Mucosa of descending colon (tissue), 3 donors: ENCODE measurements around the gene TTC7B. TPM values are rescaled to one million over a fixed set of nuclear protein-coding genes. Genes with fewer than 3 reads are reported as not detected.

Source experiments
- ATAC-seq: fragments of 200-7000 bp; cut with Tn5 transposase; one replicate; pipeline ENCODE4 v1.9.1; 2020; ENCODE audit warnings: mild to moderate bottlenecking, moderate library complexity
- DNase-seq, 3 donors: peaks; one replicate each; pipeline ENCODE4 v3.0.0-alpha.2; 2020
- H3K36me3 ChIP-seq: fragments of 200-600 bp; one replicate; pipeline ENCODE4 v1.8.0; 2021; ENCODE audit warnings: low read depth, mild to moderate bottlenecking
- H3K4me1 ChIP-seq: fragments of 200-600 bp; one replicate; pipeline ENCODE4 v1.8.0; 2021; ENCODE audit warnings: low read depth, mild to moderate bottlenecking
- H3K4me3 ChIP-seq: fragments of 200-600 bp; one replicate; pipeline ENCODE4 v1.8.0; 2021; ENCODE audit warnings: mild to moderate bottlenecking
- H3K9me3 ChIP-seq: fragments of 200-600 bp; one replicate; pipeline ENCODE4 v1.8.0; 2021; ENCODE audit warnings: mild to moderate bottlenecking
- intact Hi-C, 2 donors: fragments of 100-400 bp; cut with DNase I in 1 of 2; cut with micrococcal nuclease in 1 of 2; formaldehyde crosslinking; loops; one replicate each; pipeline versions ENCODE4 v1.11.0 to v1.11.1; 2022; cut with DNase I, micrococcal nuclease
- total RNA-seq, 3 donors: library from RNA; stranded (reverse); fragmentation: NEBNext Ultra II Directional in 2 of 3; extraction: Animal tissue kit (Norgen Biotek cat#: 25700) in 2 of 3; gene quantifications; one replicate each; pipeline versions ENCODE4 v1.2.1 to v1.2.4, GENCODE V29; 2021 to 2023
- TF ChIP-seq, protein P1 (sequence below): fragments of 200-600 bp; IDR thresholded peaks from one replicate; pipeline ENCODE4 v1.8.0; 2022; ENCODE audit warnings: antibody characterized with exemption, mild to moderate bottlenecking
- donor health status: DM: no; HTN: no; CAD: no; lungs with moderate emphysema.
- donor health status: DM: no; HTN: no; CAD: no.
- donor health status: DM: no; HTN: yes; CAD: no.

The TTC7B gene
- total RNA-seq, 3 donors from 2014 or later, result 6.0 to 72.8 (median 10.0) TPM

DNA sequence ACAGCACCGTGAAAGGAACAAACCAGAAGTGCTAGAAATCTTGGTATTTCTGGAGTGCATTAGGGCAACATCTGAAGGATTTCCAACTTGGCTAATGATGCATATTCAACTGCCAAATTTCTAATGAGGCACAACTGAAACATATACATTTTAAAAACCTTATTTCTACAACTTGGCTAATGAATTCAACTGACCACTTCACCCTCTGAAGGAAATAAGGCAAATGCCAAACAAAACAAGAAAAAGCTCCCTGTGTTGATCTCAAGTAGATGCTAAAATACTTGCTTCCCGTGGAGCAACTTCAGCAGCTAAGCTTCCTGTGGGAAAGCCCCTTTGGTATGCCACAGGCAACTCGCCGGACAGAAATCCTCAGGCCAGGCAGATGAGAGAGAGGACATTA lies 167.1 kb downstream of the TTC7B start:
- Histone ChIP-seq H3K4me3 (no peak overlapping the region), H3K4me1 (no peaks in the 10 kb centered on the region), H3K36me3 (no peaks in the 10 kb centered on the region), H3K9me3 (no peaks in the 10 kb centered on the region)
- intact Hi-C loops, result no loop called here
- TF ChIP-seq, protein P1, sequence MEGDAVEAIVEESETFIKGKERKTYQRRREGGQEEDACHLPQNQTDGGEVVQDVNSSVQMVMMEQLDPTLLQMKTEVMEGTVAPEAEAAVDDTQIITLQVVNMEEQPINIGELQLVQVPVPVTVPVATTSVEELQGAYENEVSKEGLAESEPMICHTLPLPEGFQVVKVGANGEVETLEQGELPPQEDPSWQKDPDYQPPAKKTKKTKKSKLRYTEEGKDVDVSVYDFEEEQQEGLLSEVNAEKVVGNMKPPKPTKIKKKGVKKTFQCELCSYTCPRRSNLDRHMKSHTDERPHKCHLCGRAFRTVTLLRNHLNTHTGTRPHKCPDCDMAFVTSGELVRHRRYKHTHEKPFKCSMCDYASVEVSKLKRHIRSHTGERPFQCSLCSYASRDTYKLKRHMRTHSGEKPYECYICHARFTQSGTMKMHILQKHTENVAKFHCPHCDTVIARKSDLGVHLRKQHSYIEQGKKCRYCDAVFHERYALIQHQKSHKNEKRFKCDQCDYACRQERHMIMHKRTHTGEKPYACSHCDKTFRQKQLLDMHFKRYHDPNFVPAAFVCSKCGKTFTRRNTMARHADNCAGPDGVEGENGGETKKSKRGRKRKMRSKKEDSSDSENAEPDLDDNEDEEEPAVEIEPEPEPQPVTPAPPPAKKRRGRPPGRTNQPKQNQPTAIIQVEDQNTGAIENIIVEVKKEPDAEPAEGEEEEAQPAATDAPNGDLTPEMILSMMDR, result no peak
- ATAC-seq (no peak), DNase-seq (no peak)

DNA sequence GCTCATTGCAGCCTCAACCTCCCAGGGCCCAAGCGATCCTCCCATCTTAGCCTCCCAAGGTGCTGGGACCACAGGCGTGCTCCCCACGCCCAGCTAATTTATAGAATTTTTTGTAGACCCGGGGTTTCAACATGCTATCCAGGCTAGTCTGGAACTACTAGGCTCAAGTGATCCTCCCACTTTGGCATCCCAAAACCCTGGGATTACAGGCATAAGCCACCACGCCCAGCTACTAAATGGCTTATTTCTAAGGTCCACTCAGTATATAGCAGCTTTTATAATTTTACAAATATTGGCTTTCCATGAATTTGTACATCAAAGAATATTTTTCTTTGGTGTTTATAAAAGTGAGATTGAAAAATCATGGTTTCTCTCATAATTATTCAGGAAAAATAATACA lies 167.8 kb downstream of the TTC7B start:
- no peak for DNase-seq
- TF ChIP-seq, protein P1, result no peak
- no peak for ATAC-seq
- Histone ChIP-seq H3K9me3 (no peaks in the 10 kb centered on the region), H3K4me1 (no peaks in the 10 kb centered on the region), H3K4me3 (no peak overlapping the region), H3K36me3 (no peaks in the 10 kb centered on the region)
- intact Hi-C loops, result no loop called here

DNA sequence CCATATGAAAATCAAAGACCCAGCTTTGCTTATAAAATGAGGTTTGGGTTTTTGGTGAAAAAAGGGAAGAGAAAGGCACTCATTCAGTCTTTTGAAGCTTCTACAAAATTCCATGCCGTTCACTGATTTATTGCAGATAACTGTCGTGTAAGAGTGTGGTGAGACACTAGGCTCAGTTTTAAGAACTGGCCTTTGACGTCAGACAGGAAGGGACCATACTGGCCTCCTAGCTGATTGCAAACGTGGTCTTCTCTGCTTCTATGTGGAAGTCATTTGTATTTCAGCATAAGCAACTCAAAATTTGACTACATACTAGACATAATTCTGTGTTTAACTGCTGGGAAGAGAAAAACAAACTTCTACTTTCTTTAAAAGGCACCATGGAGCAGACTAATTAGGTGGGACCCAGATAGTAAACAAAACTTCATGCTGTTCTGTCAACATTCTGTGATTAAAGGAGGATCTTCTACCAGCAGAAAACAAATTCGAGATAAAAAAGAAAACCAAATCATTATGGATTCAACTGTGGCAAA lies 168.7 kb downstream of the TTC7B start:
- no peaks in the 10 kb centered on the region for H3K4me1 ChIP-seq
- intact Hi-C loops, result no loop called here
- TF ChIP-seq, protein P1, result no peak
- no peak overlapping the region for H3K4me3 ChIP-seq
- no peaks in the 10 kb centered on the region for H3K36me3 ChIP-seq
- no peak for ATAC-seq
- no peak for DNase-seq
- no peaks in the 10 kb centered on the region for H3K9me3 ChIP-seq

DNA sequence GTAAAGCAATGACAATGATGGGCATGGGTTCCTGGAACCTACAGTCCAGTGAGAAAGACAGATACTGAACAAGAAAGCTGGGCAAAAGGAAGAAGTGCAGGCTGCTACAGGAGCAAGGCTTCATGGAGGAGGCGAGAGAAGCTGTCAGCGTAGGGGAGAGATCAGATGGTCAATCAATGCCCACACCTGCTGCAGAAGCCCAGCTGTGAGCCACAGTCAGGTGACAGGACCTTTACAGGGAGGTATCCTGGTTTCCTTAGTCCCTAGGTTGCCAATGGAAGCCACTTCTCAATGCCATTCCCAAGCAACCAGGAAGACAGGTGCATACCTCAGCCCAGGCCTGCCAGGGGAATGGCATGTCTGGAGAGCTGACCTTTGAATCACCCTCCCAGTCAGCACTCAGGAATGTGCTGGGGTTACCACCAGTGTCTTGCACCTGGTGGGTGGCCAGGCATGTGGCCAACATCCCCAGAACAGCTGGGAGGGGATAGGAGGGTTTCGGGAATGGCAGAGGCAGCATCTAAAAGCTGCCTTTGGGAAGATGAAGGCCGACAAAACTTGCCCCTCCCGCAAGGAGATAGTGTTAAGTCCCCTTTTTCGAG lies 170.3 kb downstream of the TTC7B start:
- Histone ChIP-seq H3K4me3 (no peak overlapping the region), H3K9me3 (no peaks in the 10 kb centered on the region), H3K4me1 (no peaks in the 10 kb centered on the region), H3K36me3 (no peaks in the 10 kb centered on the region)
- TF ChIP-seq, protein P1, result no peak
- intact Hi-C loops, result no loop called here
- no peak for DNase-seq
- ATAC-seq, result no peak

DNA sequence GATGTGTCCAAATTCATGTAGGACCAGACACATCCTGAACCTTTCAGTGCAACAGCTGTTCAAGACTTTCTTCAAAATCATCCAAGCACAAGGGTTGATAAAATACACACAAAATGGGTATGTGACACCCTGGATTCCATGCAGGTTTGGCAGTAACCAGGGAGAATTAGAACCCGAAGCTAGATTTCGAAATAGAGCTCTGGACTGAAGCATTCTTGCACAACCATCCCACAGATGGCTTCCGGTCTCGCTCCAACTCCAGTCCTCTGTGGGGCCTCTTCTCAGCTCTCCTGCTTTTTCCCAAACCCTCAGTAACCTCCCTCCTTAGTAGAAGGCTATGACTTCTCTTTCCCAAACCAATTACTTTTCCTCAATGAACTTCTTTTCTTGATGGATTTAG lies 171.3 kb downstream of the TTC7B start:
- H3K36me3 ChIP-seq, result no peaks in the 10 kb centered on the region
- ATAC-seq (peak; percentile 15), DNase-seq (no peak)
- intact Hi-C loops, result no loop called here
- H3K4me3 ChIP-seq, result no peak overlapping the region
- H3K9me3 ChIP-seq, result no peaks in the 10 kb centered on the region
- no peaks in the 10 kb centered on the region for H3K4me1 ChIP-seq
- TF ChIP-seq, protein P1, result no peak
